H1 (cell line): ENCODE measurements around the gene ENPP5. TPM values are rescaled to one million over a fixed set of nuclear protein-coding genes. Genes with fewer than 3 reads are reported as not detected.

Experiments
- CTCF ChIA-PET: fragments of 300-600 bp; sonication (Branson Sonifier 250); formaldehyde crosslinking; loops from one replicate; lab custom pipeline; 2021; ENCODE audit not compliant: partially characterized antibody; lab: Charles Lee
- POLR2A ChIA-PET: fragments of 300-600 bp; sonication (Branson Sonifier 250); formaldehyde crosslinking; loops from one replicate; lab custom pipeline; 2021; ENCODE audit warnings: inconsistent platforms; ENCODE audit not compliant: partially characterized antibody; lab: Charles Lee
- DNase-seq, 2 experiments: peaks; one replicate each; pipeline versions ENCODE4 v3.0.0 to v3.0.0-alpha.2; 2010 to 2022; ENCODE audit warnings: low spot score in 2 of 2, low read depth in 1 of 2, mixed read lengths in 1 of 2
- FAIRE-seq: peaks from 2 replicates; lab custom pipeline; 2011; peaks lifted over from hg19 to GRCh38; lab: Jason Lieb, UNC
- H2AFZ ChIP-seq: 2 replicates; pipeline ENCODE4 v1.8.1; 2012; ENCODE audit warnings: low read length, inconsistent platforms
- H2AK5ac ChIP-seq: 2 replicates; pipeline ENCODE4 v1.6.1; 2013; ENCODE audit warnings: low read depth, low read length
- H2BK120ac ChIP-seq: replicated peaks from 2 replicates; pipeline ENCODE3; 2013; ENCODE audit warnings: low read depth, low read length, inconsistent platforms
- H2BK12ac ChIP-seq: 2 replicates; pipeline ENCODE4 v1.6.1; 2013; ENCODE audit warnings: low read depth, low read length
- H2BK15ac ChIP-seq: 2 replicates; pipeline ENCODE4 v1.6.1; 2013; ENCODE audit warnings: low read length
- H2BK20ac ChIP-seq: 2 replicates; pipeline ENCODE4 v1.6.1; 2013; ENCODE audit warnings: low read length
- H2BK5ac ChIP-seq: 2 replicates; pipeline ENCODE4 v1.6.1; 2013; ENCODE audit warnings: low read depth, low read length
- H3K14ac ChIP-seq: 2 replicates; pipeline ENCODE4 v1.6.1; 2013; ENCODE audit warnings: inconsistent platforms; ENCODE audit not compliant: insufficient read length
- H3K18ac ChIP-seq: 2 replicates; pipeline ENCODE4 v1.6.1; 2013; ENCODE audit warnings: low read length; ENCODE audit errors: extremely low read depth
- H3K23ac ChIP-seq: 2 replicates; pipeline ENCODE4 v1.6.1; 2013; ENCODE audit warnings: inconsistent platforms; ENCODE audit not compliant: insufficient read length
- H3K23me2 ChIP-seq: 2 replicates; pipeline ENCODE4 v1.6.1; 2013; ENCODE audit warnings: low read depth, low read length
- H3K27ac ChIP-seq: 2 replicates; pipeline ENCODE4 v1.6.1; 2011; ENCODE audit warnings: low read depth, low read length, inconsistent platforms
- H3K27me3 ChIP-seq, 4 experiments: replicated peaks in 1 of 4; 1 replicate in 1 of 4; 2 replicates in 3 of 4; pipeline versions ENCODE4 v1.6.1 to v1.8.1; 2011 to 2013; ENCODE audit warnings: low read length in 3 of 4, mild to moderate bottlenecking in 3 of 4, inconsistent platforms in 2 of 4, mixed read lengths in 2 of 4, moderate library complexity in 1 of 4; ENCODE audit not compliant: control insufficient read depth in 3 of 4, insufficient read depth in 3 of 4; ENCODE audit errors: extremely low read depth in 1 of 4
- H3K36me3 ChIP-seq, 4 experiments: 2 replicates each; pipeline versions ENCODE4 v1.6.1 to v1.8.1; 2011 to 2013; ENCODE audit warnings: mild to moderate bottlenecking in 4 of 4, low read length in 3 of 4, moderate library complexity in 2 of 4, control low read depth in 1 of 4, inconsistent platforms in 1 of 4; ENCODE audit not compliant: insufficient read depth in 4 of 4, control insufficient read depth in 2 of 4
- H3K4ac ChIP-seq: replicated peaks from 2 replicates; pipeline ENCODE3; 2013; ENCODE audit warnings: low read length, low read depth, mixed read lengths, inconsistent platforms; ENCODE audit not compliant: insufficient read length
- H3K4me1 ChIP-seq, 4 experiments: replicated peaks in 1 of 4; 1 replicate in 1 of 4; 2 replicates in 3 of 4; pipeline versions ENCODE4 v1.6.1 to v1.8.1; 2011 to 2013; ENCODE audit warnings: low read length in 3 of 4, inconsistent platforms in 2 of 4, mixed read lengths in 1 of 4; ENCODE audit not compliant: insufficient read depth in 4 of 4, control insufficient read depth in 3 of 4
- H3K4me2 ChIP-seq, 2 experiments: 2 replicates each; pipeline versions ENCODE4 v1.6.1 to v1.8.1; 2011 to 2013; ENCODE audit warnings: low read depth in 2 of 2, low read length in 2 of 2, control low read depth in 1 of 2, inconsistent platforms in 1 of 2, mild to moderate bottlenecking in 1 of 2; ENCODE audit not compliant: insufficient read depth in 1 of 2
- H3K4me3 ChIP-seq, 4 experiments: fragments of 200-600, 300-600 bp in 1 of 4; sonication (generic), shearing (Covaris generic), sonication (Bioruptor Twin) in 1 of 4; 2 replicates each; pipeline versions ENCODE4 v1.5.1 to v1.8.1; 2011 to 2016; ENCODE audit warnings: low read length in 4 of 4, low read depth in 3 of 4, control low read depth in 2 of 4, inconsistent platforms in 2 of 4, mild to moderate bottlenecking in 2 of 4, mixed read lengths in 1 of 4, moderate library complexity in 1 of 4; ENCODE audit not compliant: insufficient read depth in 2 of 4; ENCODE audit errors: extremely low read depth in 1 of 4
- H3K56ac ChIP-seq: replicated peaks from 2 replicates; pipeline ENCODE3; 2013; ENCODE audit warnings: low read depth, mild to moderate bottlenecking, mixed read lengths, low read length, inconsistent platforms; ENCODE audit not compliant: insufficient read length
- H3K79me1 ChIP-seq: 2 replicates; pipeline ENCODE4 v1.6.1; 2013; ENCODE audit warnings: low read depth, low read length, control low read depth
- H3K79me2 ChIP-seq, 2 experiments: 2 replicates each; pipeline versions ENCODE4 v1.6.1 to v1.8.1; 2012 to 2013; ENCODE audit warnings: low read length in 2 of 2, mild to moderate bottlenecking in 2 of 2, inconsistent platforms in 1 of 2; ENCODE audit not compliant: insufficient read depth in 2 of 2, control insufficient read depth in 1 of 2
- H3K9ac ChIP-seq, 4 experiments: replicated peaks in 1 of 4; 1 replicate in 1 of 4; 2 replicates in 3 of 4; pipeline versions ENCODE4 v1.6.1 to v1.8.1; 2011 to 2013; ENCODE audit warnings: low read depth in 3 of 4, low read length in 3 of 4, control low read depth in 2 of 4, mild to moderate bottlenecking in 2 of 4, moderate library complexity in 2 of 4, inconsistent platforms in 1 of 4; ENCODE audit errors: extremely low read depth in 1 of 4
- H3K9me3 ChIP-seq, 2 experiments: 2 replicates each; pipeline versions ENCODE4 v1.6.1 to v1.8.1; 2012 to 2013; ENCODE audit warnings: mild to moderate bottlenecking in 2 of 2, moderate library complexity in 2 of 2, control low read depth in 1 of 2, inconsistent platforms in 1 of 2, low read depth in 1 of 2, low read length in 1 of 2, mixed read lengths in 1 of 2; ENCODE audit not compliant: insufficient read depth in 2 of 2
- H4K20me1 ChIP-seq, 2 experiments: replicated peaks in 1 of 2; 2 replicates each; pipeline versions ENCODE3 to v1.8.1; 2011 to 2013; ENCODE audit warnings: inconsistent platforms in 2 of 2, low read length in 2 of 2, mild to moderate bottlenecking in 1 of 2; ENCODE audit not compliant: insufficient read depth in 2 of 2, control insufficient read depth in 1 of 2
- H4K5ac ChIP-seq: 2 replicates; pipeline ENCODE4 v1.6.1; 2013; ENCODE audit warnings: low read length, low read depth, mixed read lengths, inconsistent platforms; ENCODE audit not compliant: insufficient read length
- H4K8ac ChIP-seq: 2 replicates; pipeline ENCODE4 v1.8.0; 2013; ENCODE audit warnings: mild to moderate bottlenecking, moderate library complexity, low read length, inconsistent platforms; ENCODE audit not compliant: insufficient read depth; ENCODE audit errors: extremely low read depth
- H4K91ac ChIP-seq: replicated peaks from 2 replicates; pipeline ENCODE3; 2013; ENCODE audit warnings: low read length, mixed read lengths, inconsistent platforms; ENCODE audit not compliant: insufficient read length
- CEBPB ChIP-seq: IDR thresholded peaks from 2 replicates; pipeline ENCODE4 v1.6.1; 2012; ENCODE audit warnings: low read depth, low read length
- CTBP2 ChIP-seq: IDR thresholded peaks from 2 replicates; pipeline ENCODE4 v1.7.0; 2011; ENCODE audit warnings: borderline replicate concordance, mild to moderate bottlenecking, moderate library complexity, mixed read lengths, low read length; ENCODE audit not compliant: insufficient read depth, insufficient read length
- CTCF ChIP-seq, 3 experiments: IDR thresholded peaks; 1 replicate in 2 of 3; 2 replicates in 1 of 3; pipeline versions ENCODE4 v1.5.1 to v1.6.1; 2011; ENCODE audit warnings: low read length in 3 of 3, mild to moderate bottlenecking in 3 of 3, inconsistent platforms in 2 of 3, low read depth in 1 of 3, moderate library complexity in 1 of 3; ENCODE audit not compliant: insufficient read depth in 1 of 3; ENCODE audit errors: control extremely low read depth in 1 of 3
- EP300 ChIP-seq, 2 experiments: IDR thresholded peaks; 1 replicate in 1 of 2; 2 replicates in 1 of 2; pipeline ENCODE4 v1.6.1; 2011 to 2012; ENCODE audit warnings: low read depth in 2 of 2, low read length in 2 of 2, mild to moderate bottlenecking in 2 of 2, borderline replicate concordance in 1 of 2, inconsistent platforms in 1 of 2, moderate library complexity in 1 of 2
- KDM1A ChIP-seq: fragments of 200-600, 300-600 bp; sonication (generic); IDR thresholded peaks from 2 replicates; pipeline ENCODE4 v1.7.1; 2016; ENCODE audit warnings: mild to moderate bottlenecking, low read length, borderline replicate concordance
- POLR2A ChIP-seq, 2 experiments: IDR thresholded peaks; 1 replicate in 1 of 2; 2 replicates in 1 of 2; pipeline ENCODE4 v1.6.1; 2011; ENCODE audit warnings: low read depth in 2 of 2, low read length in 2 of 2, mild to moderate bottlenecking in 2 of 2; ENCODE audit errors: control extremely low read depth in 1 of 2
- POLR2AphosphoS5 ChIP-seq: IDR thresholded peaks from 2 replicates; pipeline ENCODE4 v1.6.1; 2011; ENCODE audit warnings: low read depth, low read length
- RBBP5 ChIP-seq: IDR thresholded peaks from 2 replicates; pipeline ENCODE4 v1.7.1; 2012; ENCODE audit warnings: low read depth, mild to moderate bottlenecking, inconsistent platforms, low read length, moderate library complexity, borderline replicate concordance
- SIN3A ChIP-seq, 2 experiments: IDR thresholded peaks in 1 of 2; conservative IDR thresholded peaks in 1 of 2; 2 replicates each; pipeline ENCODE4 v1.6.1; 2011 to 2012; ENCODE audit warnings: low read length in 2 of 2, improper control_type of control experiment in 1 of 2, low read depth in 1 of 2, mild to moderate bottlenecking in 1 of 2
- SIX5 ChIP-seq: IDR thresholded peaks from 2 replicates; pipeline ENCODE4 v1.6.1; 2011; ENCODE audit warnings: mild to moderate bottlenecking, low read depth, low read length
- TBP ChIP-seq: IDR thresholded peaks from 2 replicates; pipeline ENCODE4 v1.6.1; 2011; ENCODE audit warnings: low read depth, low read length, improper control_type of control experiment
- ZNF274 ChIP-seq: IDR thresholded peaks from 2 replicates; pipeline ENCODE4 v1.7.0; 2012; ENCODE audit warnings: low read length, borderline replicate concordance; ENCODE audit errors: extremely low read depth
- WGBS, 2 experiments: shearing (Covaris generic) in 1 of 2; methylation state at CpG; one replicate each; pipeline versions ENCODE4 v1.1.6 to v1.1.7; 2013 to 2015; ENCODE audit warnings: low lambda C conversion rate in 2 of 2, mixed read lengths in 2 of 2, inconsistent platforms in 1 of 2, low coverage in 1 of 2, missing lambda C conversion rate in 1 of 2; ENCODE audit not compliant: insufficient replicate concordance in 2 of 2, insufficient coverage in 1 of 2, insufficient read length in 1 of 2; ENCODE audit errors: extremely low coverage in 1 of 2, missing lambda C conversion rate in 1 of 2; 5-methylcytosine and 5-hydroxymethylcytosine counted together
- polyA plus RNA-seq, 7 experiments: library from polyadenylated mRNA; depleted of rRNA in 3 of 7; stranded (reverse) in 5 of 7; unstranded in 2 of 7; fragments of >200 nt in 5 of 7; fragments of 200-250 nt in 2 of 7; gene quantifications; 1 replicate in 5 of 7; 2 replicates in 1 of 7; 4 replicates in 1 of 7; pipeline versions ENCODE4 v1.2.1 to v1.2.3, GENCODE V29; 2011 to 2013; ENCODE audit warnings: missing spikeins in 2 of 7, mixed read lengths in 2 of 7
- total RNA-seq: library from RNA; stranded (reverse); fragmentation: NEBNext Ultra II Directional; extraction: Animal tissue kit (Norgen Biotek cat#: 25700); gene quantifications from 2 replicates; pipeline ENCODE4 v1.2.1, GENCODE V29; 2021

Gene ENPP5
- total and polyA plus RNA-seq, 2 of the 8 experiments (the other 6 are each of a cell fraction or from before 2014, with no cell fraction given) = 5.1 to 7.6 TPM

- Histone ChIP-seq H3K18ac (no peak overlapping the region), H3K4me3 (no peak overlapping the region), H3K79me2 (no peaks in the 10 kb centered on the region), H3K56ac (no peak overlapping the region), H2BK15ac (no peak overlapping the region), H3K23ac (no peak overlapping the region), H3K4me1 (no peaks in the 10 kb centered on the region; a peak in 1 of 7 replicates), H4K20me1 (no peaks in the 10 kb centered on the region), H3K4ac (no peak overlapping the region), H3K14ac (no peak overlapping the region), H4K91ac (no peak overlapping the region), H2BK12ac (no peak overlapping the region), H3K27ac (no peak overlapping the region), H4K8ac (no peak overlapping the region), H2AK5ac (no peak overlapping the region), H3K27me3 (no peaks in the 10 kb centered on the region), H2BK120ac (no peak overlapping the region), H3K23me2 (no peaks in the 10 kb centered on the region), H2AFZ (no peak overlapping the region), H2BK5ac (no peak overlapping the region), H2BK20ac (no peak overlapping the region), H3K9me3 (no peaks in the 10 kb centered on the region), H4K5ac (no peak overlapping the region), H3K79me1 (no peaks in the 10 kb centered on the region), H3K9ac (no peak overlapping the region), H3K4me2 (no peak overlapping the region), H3K36me3 (no peaks in the 10 kb centered on the region)
- CTCF ChIA-PET = interaction anchor here (1.3 kb wide), 1 partner anchor 83 kb away, joined by 3 read pairs; no protein-coding TSS in a partner anchor
- no peak for DNase-seq
- POLR2A ChIA-PET = no interaction called here
- 81% methylated on average over 2 of the region's 2 CpGs; no CpG with 5 or more reads in 1 of the 2 experiments for WGBS, 2 experiments
- FAIRE-seq = no peak
- TF ChIP-seq POLR2A (IDR thresholded peaks at IDR 0.05; ENCODE audit: control extremely low read depth in 1 of 2, low read depth in 2 of 2, low read length in 2 of 2) (no peak), ZNF274 (no peak), CTBP2 (no peak), KDM1A (no peak), EP300 (IDR thresholded peaks at IDR 0.05; ENCODE audit: borderline replicate concordance in 1 of 2, low read depth in 2 of 2, low read length in 2 of 2) (no peak), CTCF (IDR thresholded peaks at IDR 0.05; ENCODE audit: control extremely low read depth in 1 of 3, insufficient read depth in 1 of 3, low read depth in 1 of 3, low read length in 3 of 3) (no peak), POLR2AphosphoS5 (no peak), SIX5 (no peak), RBBP5 (no peak), TBP (no peak), SIN3A (conservative IDR thresholded peaks at IDR 0.05 in 1 of 2, IDR thresholded peaks at IDR 0.05 in 1 of 2; ENCODE audit: low read depth in 1 of 2, low read length in 2 of 2) (no peak), CEBPB (no peak)
Observed at GRCh38 chr6:46136831-46137230, 33.9 kb downstream of the ENPP5 start.
